GM12892 (cell line): ENCODE measurements around the gene PECR.

Experiments used
- POLR2A ChIP-seq: IDR thresholded peaks from 2 replicates; pipeline ENCODE4 v1.6.1; 2011; ENCODE audit warnings: low read depth, low read length, control low read depth
- POLR2AphosphoS5 ChIP-seq: IDR thresholded peaks from 2 replicates; pipeline ENCODE4 v1.6.1; 2011; ENCODE audit warnings: low read depth, low read length, control low read depth
- TAF1 ChIP-seq: IDR thresholded peaks from 2 replicates; pipeline ENCODE4 v1.6.1; 2011; ENCODE audit warnings: low read depth, mild to moderate bottlenecking, control low read depth, low read length, borderline replicate concordance

- TF ChIP-seq TAF1: no peak
- TF ChIP-seq POLR2A: no peak
- no peak for TF ChIP-seq POLR2AphosphoS5
These were observed 34.2 kb downstream of the PECR start for GRCh38 chr2:216047397-216047796.
